WTC11 (cell line): ENCODE measurements around the gene PHYHD1.

Source experiments
- CREB1 ChIP-seq: sonication (generic); formaldehyde crosslinking; IDR thresholded peaks from 2 replicates; pipeline ENCODE4 v1.8.0; 2023; ENCODE audit warnings: mild to moderate bottlenecking, missing genetic modification reagents
- CTCF ChIP-seq: fragments of 200-600 bp; IDR thresholded peaks from 2 replicates; pipeline ENCODE4 v1.8.0; 2022; ENCODE audit warnings: antibody characterized with exemption
- HMGXB4 ChIP-seq: sonication (generic); formaldehyde crosslinking; IDR thresholded peaks from 2 replicates; pipeline ENCODE4 v1.8.1; 2023; ENCODE audit warnings: mild to moderate bottlenecking, moderate library complexity, missing genetic modification reagents
- NFE2L1 ChIP-seq: sonication (generic); formaldehyde crosslinking; IDR thresholded peaks from 2 replicates; pipeline ENCODE4 v1.8.1; 2023; ENCODE audit warnings: missing genetic modification reagents
- OVOL2 ChIP-seq: fragments of 250-450 bp; sonication (Bioruptor Pico); IDR thresholded peaks from 2 replicates; pipeline ENCODE4 v1.9.0; 2021; ENCODE audit warnings: mild to moderate bottlenecking, borderline replicate concordance
- SP1 ChIP-seq: sonication (generic); formaldehyde crosslinking; conservative IDR thresholded peaks from 2 replicates; pipeline ENCODE4 v1.8.1; 2022; ENCODE audit warnings: missing genetic modification reagents
- ZBTB21 ChIP-seq: sonication (generic); formaldehyde crosslinking; IDR thresholded peaks from 2 replicates; pipeline ENCODE4 v1.8.1; 2023; ENCODE audit warnings: mild to moderate bottlenecking, missing genetic modification reagents, borderline replicate concordance
- ZNF121 ChIP-seq: sonication (generic); formaldehyde crosslinking; IDR thresholded peaks from 2 replicates; pipeline ENCODE4 v1.8.0; 2023; ENCODE audit warnings: missing genetic modification reagents
- ZNF396 ChIP-seq: fragments of 250-450 bp; sonication (Bioruptor Pico); IDR thresholded peaks from 2 replicates; pipeline ENCODE4 v1.8.0; 2021; ENCODE audit warnings: mild to moderate bottlenecking, moderate library complexity, borderline replicate concordance

- no peak for TF ChIP-seq SP1
- TF ChIP-seq ZNF121 = no peak
- TF ChIP-seq HMGXB4 (CRISPR knock-in tag) = no peak
- no peak for TF ChIP-seq NFE2L1 (CRISPR knock-in tag)
- TF ChIP-seq CTCF = no peak
- no peak for TF ChIP-seq OVOL2 (CRISPR knock-in tag)
- no peak for TF ChIP-seq ZBTB21 (CRISPR knock-in tag)
- no peak for TF ChIP-seq ZNF396 (CRISPR knock-in tag)
- TF ChIP-seq CREB1 = no peak
Observed at GRCh38 chr9:128885376-128885775, 35.4 kb upstream of the PHYHD1 start.
